Measurements from ENCODE around the gene DOCK8. TPM values are rescaled to one million over a fixed set of nuclear protein-coding genes. Genes with fewer than 3 reads are reported as not detected.
A peak's percentile ranks its signal among the peaks of the same experiment; 100 is the strongest.

DOCK8 gene
- total and polyA plus RNA-seq, 2 of the 13 experiments (the other 11 are each of a cell fraction or from before 2014, with no cell fraction given), result 0.28 to 0.38 TPM

- TF ChIP-seq HIC2 (CRISPR knock-in tag; IDR thresholded peaks at IDR 0.05; ENCODE audit: low read depth) (no peak), ZNF468 (CRISPR knock-in tag; IDR thresholded peaks at IDR 0.05) (no peak), AKAP8 (CRISPR knock-in tag; IDR thresholded peaks at IDR 0.05) (peak; percentile 43; the same call in 1 of the 2 replicates), ZNF276 (CRISPR knock-in tag; IDR thresholded peaks at IDR 0.05; ENCODE audit: low read depth) (no peak), GATAD1 (CRISPR knock-in tag; IDR thresholded peaks at IDR 0.05) (no peak), ARNTL (CRISPR knock-in tag; IDR thresholded peaks at IDR 0.05) (no peak), SP4 (CRISPR knock-in tag; IDR thresholded peaks at IDR 0.05) (no peak), RBM39 (IDR thresholded peaks at IDR 0.05; ENCODE audit: low read depth, low read length, poor library complexity, severe bottlenecking) (peak; percentile 51), ZNF556 (CRISPR knock-in tag; IDR thresholded peaks at IDR 0.05; ENCODE audit: borderline replicate concordance) (peak; percentile 82; the same call in 1 of the 2 replicates), TEAD3 (CRISPR knock-in tag; optimal IDR thresholded peaks at IDR 0.05; ENCODE audit: borderline replicate concordance) (no peak), SKIL (CRISPR knock-in tag; IDR thresholded peaks at IDR 0.05; ENCODE audit: borderline replicate concordance) (no peak), POLR2AphosphoS5 (IDR thresholded peaks at IDR 0.05; ENCODE audit: low read depth, low read length) (no peak), ZNF574 (CRISPR knock-in tag; IDR thresholded peaks at IDR 0.05) (0 out of 2 replicates have a peak, but pooled peaks have one; percentile 14), ARID3A (IDR thresholded peaks at IDR 0.05; ENCODE audit: low read depth, low read length) (no peak), NFIB (CRISPR knock-in tag; IDR thresholded peaks at IDR 0.05; ENCODE audit: borderline replicate concordance) (no peak), ZNF160 (CRISPR knock-in tag; IDR thresholded peaks at IDR 0.05) (no peak), ZSCAN9 (CRISPR knock-in tag; IDR thresholded peaks at IDR 0.05; ENCODE audit: borderline replicate concordance) (no peak)
Measured at GRCh38 chr9:214648-215493, at the start of gene DOCK8 (continued).
